T-helper 1 cell treated with Interleukin-12 subunit alpha and Interleukin-12 subunit beta and Interleukin-4 antibody, amounts not matched to agents 30 ng/mL and 1 ng/mL, for 36 hours (primary cell): Measurements from ENCODE around the gene ZP2. TPM values are rescaled to one million over a fixed set of nuclear protein-coding genes. Genes with fewer than 3 reads are reported as not detected.
"Not testable (repeated sequence)": the region's sequence is repeated elsewhere in the genome, so short reads cannot be mapped to it uniquely, and the experiment has no call there.

Experiments used
- intact Hi-C: fragments of 100-400 bp; cut with micrococcal nuclease; formaldehyde crosslinking; loops from one replicate; pipeline ENCODE4 v1.15.1; 2024
- total RNA-seq: library from RNA; stranded (reverse); gene quantifications from 2 replicates; pipeline ENCODE4 v1.2.3, GENCODE V29; 2022

ZP2 gene
- total RNA-seq, 1 donor from 2014 or later, result not detected

- intact Hi-C loops, result no loop called here
Observed at GRCh38 chr16:21175397-21175796, 36.0 kb downstream of the ZP2 start.

- intact Hi-C loops, result no loop called here
Observed at GRCh38 chr16:21172650-21173049, 38.7 kb downstream of the ZP2 start.

GRCh38 chr16:21170116-21170515 lies 41.3 kb downstream of the ZP2 start:
- intact Hi-C loops, result not testable (repeated sequence)

- intact Hi-C loops, result loop anchor here (10.0 kb wide), 1 partner anchor 355 kb away; no protein-coding TSS in a partner anchor
Observed at GRCh38 chr16:21169249-21169981, 42.0 kb downstream of the ZP2 start.

GRCh38 chr16:21167929-21168602 lies 43.3 kb downstream of the ZP2 start:
- intact Hi-C loops, result loop anchor here (10.0 kb wide), 1 partner anchor 357 kb away; no protein-coding TSS in a partner anchor

- intact Hi-C loops, result loop anchor here (10.0 kb wide), 1 partner anchor 357 kb away; no protein-coding TSS in a partner anchor
Observed at GRCh38 chr16:21167360-21167759, 44.0 kb downstream of the ZP2 start.

- intact Hi-C loops, result loop anchor here (10.0 kb wide), 1 partner anchor 358 kb away; no protein-coding TSS in a partner anchor
Observed at GRCh38 chr16:21166561-21166961, 44.8 kb downstream of the ZP2 start.

GRCh38 chr16:21164521-21165168 lies 46.7 kb downstream of the ZP2 start:
- intact Hi-C loops, result loop anchor here (10.0 kb wide), 1 partner anchor 360 kb away; no protein-coding TSS in a partner anchor

- intact Hi-C loops, result loop anchor here (10.0 kb wide), 1 partner anchor 361 kb away; no protein-coding TSS in a partner anchor
Observed at GRCh38 chr16:21163576-21163975, 47.8 kb downstream of the ZP2 start.

- intact Hi-C loops, result loop anchor here (10.0 kb wide), 1 partner anchor 362 kb away; no protein-coding TSS in a partner anchor
Observed at GRCh38 chr16:21162661-21163151, 48.7 kb downstream of the ZP2 start.

GRCh38 chr16:21161211-21161610 lies 50.2 kb downstream of the ZP2 start:
- intact Hi-C loops, result loop anchor here (10.0 kb wide), 1 partner anchor 364 kb away; no protein-coding TSS in a partner anchor

- intact Hi-C loops, result loop anchor here (10.0 kb wide), 1 partner anchor 365 kb away; no protein-coding TSS in a partner anchor
Observed at GRCh38 chr16:21160276-21160675, 51.1 kb downstream of the ZP2 start.

- intact Hi-C loops, result loop anchor here (2.0 to 10.0 kb wide), 5 partner anchors 29 to 1637 kb away; partner anchors contain the start of genes CCP110, ERI2, GDE1 and REXO5
Observed at GRCh38 chr16:21159281-21159951, 52.0 kb downstream of the ZP2 start.

- intact Hi-C loops, result loop anchor here (1.0 to 10.0 kb wide), 7 partner anchors 30 to 1636 kb away; partner anchors contain the start of genes CCP110, DCUN1D3, ERI2 and GDE1
Observed at GRCh38 chr16:21158208-21159110, 52.9 kb downstream of the ZP2 start, which contains the start of gene LDAF1. LDAF1 (plus strand) TSS chr16:21158674; CDS start chr16:21161183, 2,509 bp downstream.

GRCh38 chr16:21157632-21158031 lies 53.7 kb downstream of the ZP2 start:
- intact Hi-C loops, result loop anchor here (1.0 to 10.0 kb wide), 7 partner anchors 31 to 1635 kb away; partner anchors contain the start of genes CCP110, DCUN1D3, ERI2 and GDE1

- intact Hi-C loops, result loop anchor here (5.0 to 10.0 kb wide), 2 partner anchors 302 to 1635 kb away; partner anchors contain the start of genes CCP110 and GDE1
Observed at GRCh38 chr16:21156767-21157467, 54.5 kb downstream of the ZP2 start.

GRCh38 chr16:21156011-21156410 lies 55.4 kb downstream of the ZP2 start:
- intact Hi-C loops, result loop anchor here (5.0 to 10.0 kb wide), 2 partner anchors 301 to 1634 kb away; partner anchors contain the start of genes CCP110 and GDE1

GRCh38 chr16:21153124-21153729 lies 58.1 kb downstream of the ZP2 start:
- intact Hi-C loops, result loop anchor here (10.0 kb wide), 1 partner anchor 298 kb away; no protein-coding TSS in a partner anchor
